Ovary (tissue), 3 donors: ENCODE measurements around the gene TULP1.
A peak's percentile ranks its signal among the peaks of the same experiment; 100 is the strongest.

Source experiments
- POLR2A ChIP-seq: fragments of 450-650 bp; IDR thresholded peaks from one replicate; pipeline ENCODE4 v1.6.1; 2017; ENCODE audit warnings: antibody characterized with exemption, mild to moderate bottlenecking, moderate library complexity
- TF ChIP-seq, protein P1 (sequence below), 3 donors: fragments of 450-650 bp in 2 of 3; fragments of 200-600 bp in 1 of 3; IDR thresholded peaks; one replicate each; pipeline versions ENCODE4 v1.5.1 to v1.8.0; 2016 to 2022; ENCODE audit warnings: antibody characterized with exemption in 3 of 3, mild to moderate bottlenecking in 1 of 3
- donor health status: DM: no; HTN: no; CAD: no.

DNA sequence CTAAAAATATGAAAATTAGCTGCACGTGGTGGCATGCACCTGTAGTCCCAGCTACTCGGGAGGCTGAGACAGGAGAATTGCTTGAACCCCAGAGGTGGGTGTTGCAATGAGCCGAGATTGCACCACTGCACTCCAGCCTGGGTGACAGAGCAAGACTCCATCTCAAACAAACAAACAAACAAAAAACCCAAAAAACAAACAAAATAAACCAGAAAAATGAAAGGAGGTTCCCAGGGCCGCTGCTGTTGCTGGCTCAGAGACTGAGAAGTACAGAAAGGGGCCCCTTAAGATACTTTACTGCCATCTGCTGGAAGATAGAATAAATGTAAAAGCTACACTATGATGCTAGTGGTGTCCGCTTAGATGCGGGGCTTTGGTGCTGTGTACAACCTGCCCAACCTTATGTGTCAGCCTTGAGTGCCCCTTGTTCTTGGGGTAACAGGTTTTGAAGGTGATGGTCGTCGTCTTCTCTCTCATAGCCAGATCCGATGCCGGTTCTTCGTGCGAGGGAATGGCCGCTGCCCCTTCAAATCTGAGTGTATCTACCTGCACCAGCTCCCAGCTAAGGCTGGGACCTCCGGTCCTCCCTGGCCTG lies 63.3 kb downstream of the TULP1 start:
- TF ChIP-seq, protein P1, sequence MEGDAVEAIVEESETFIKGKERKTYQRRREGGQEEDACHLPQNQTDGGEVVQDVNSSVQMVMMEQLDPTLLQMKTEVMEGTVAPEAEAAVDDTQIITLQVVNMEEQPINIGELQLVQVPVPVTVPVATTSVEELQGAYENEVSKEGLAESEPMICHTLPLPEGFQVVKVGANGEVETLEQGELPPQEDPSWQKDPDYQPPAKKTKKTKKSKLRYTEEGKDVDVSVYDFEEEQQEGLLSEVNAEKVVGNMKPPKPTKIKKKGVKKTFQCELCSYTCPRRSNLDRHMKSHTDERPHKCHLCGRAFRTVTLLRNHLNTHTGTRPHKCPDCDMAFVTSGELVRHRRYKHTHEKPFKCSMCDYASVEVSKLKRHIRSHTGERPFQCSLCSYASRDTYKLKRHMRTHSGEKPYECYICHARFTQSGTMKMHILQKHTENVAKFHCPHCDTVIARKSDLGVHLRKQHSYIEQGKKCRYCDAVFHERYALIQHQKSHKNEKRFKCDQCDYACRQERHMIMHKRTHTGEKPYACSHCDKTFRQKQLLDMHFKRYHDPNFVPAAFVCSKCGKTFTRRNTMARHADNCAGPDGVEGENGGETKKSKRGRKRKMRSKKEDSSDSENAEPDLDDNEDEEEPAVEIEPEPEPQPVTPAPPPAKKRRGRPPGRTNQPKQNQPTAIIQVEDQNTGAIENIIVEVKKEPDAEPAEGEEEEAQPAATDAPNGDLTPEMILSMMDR (IDR thresholded peaks at IDR 0.05): peak; percentile 62 to 86 (median 79)
- TF ChIP-seq POLR2A: no peak
